GM21737 (cell line): Measurements from ENCODE around the gene PNPLA7.
"Not testable (repeated sequence)": the region's sequence is repeated elsewhere in the genome, so short reads cannot be mapped to it uniquely, and the experiment has no call there.

Experiments
- ATAC-seq: cut with Tn5 transposase; IDR thresholded peaks from one replicate; pipeline ENCODE4 v1.9.1; 2021; ENCODE audit warnings: mild to moderate bottlenecking, moderate library complexity; ENCODE audit not compliant: unreplicated experiment

PNPLA7 gene

GRCh38 chr9:137423514-137424291 is 126.5 kb downstream of the PNPLA7 start:
- ATAC-seq, result peak; percentile 9

GRCh38 chr9:137422604-137423513 is 127.3 kb downstream of the PNPLA7 start, which contains the start of the genes EXD3 and NOXA1:
TSS of gene EXD3 (minus strand) at chr9:137423162. CDS start at chr9:137395357, 27,805 bp downstream.
TSS of gene NOXA1 (plus strand) at chr9:137423393. CDS start at chr9:137423530, 137 bp downstream.
- peak; percentile 86 for ATAC-seq

GRCh38 chr9:137421838-137422603 is 128.2 kb downstream of the PNPLA7 start:
- no peak for ATAC-seq

GRCh38 chr9:137417161-137418021 is 132.8 kb downstream of the PNPLA7 start:
- no peak for ATAC-seq

- ATAC-seq, result no peak
These were observed 133.5 kb downstream of the PNPLA7 start for GRCh38 chr9:137416563-137417151.

GRCh38 chr9:137416006-137416562 is 134.1 kb downstream of the PNPLA7 start:
- ATAC-seq, result no peak

- no peak for ATAC-seq
These were observed 134.8 kb downstream of the PNPLA7 start for GRCh38 chr9:137415451-137415850.

- ATAC-seq, result no peak
These were observed 137.8 kb downstream of the PNPLA7 start for GRCh38 chr9:137412431-137412830.

GRCh38 chr9:137411645-137412380 is 138.4 kb downstream of the PNPLA7 start:
- ATAC-seq, result no peak

- ATAC-seq, result no peak
These were observed 138.9 kb downstream of the PNPLA7 start for GRCh38 chr9:137411260-137411644.

- ATAC-seq, result no peak
These were observed 139.3 kb downstream of the PNPLA7 start for GRCh38 chr9:137410891-137411249.

- not testable (repeated sequence) for ATAC-seq
These were observed 139.8 kb downstream of the PNPLA7 start for GRCh38 chr9:137410236-137410890.
